ENCODE results near the gene TIFAB. TPM values are rescaled to one million over a fixed set of nuclear protein-coding genes. Genes with fewer than 3 reads are reported as not detected.
A peak's percentile ranks its signal among the peaks of the same experiment; 100 is the strongest.

Gene TIFAB
- total RNA-seq, 1 experiment from 2014 or later: not detected

DNA sequence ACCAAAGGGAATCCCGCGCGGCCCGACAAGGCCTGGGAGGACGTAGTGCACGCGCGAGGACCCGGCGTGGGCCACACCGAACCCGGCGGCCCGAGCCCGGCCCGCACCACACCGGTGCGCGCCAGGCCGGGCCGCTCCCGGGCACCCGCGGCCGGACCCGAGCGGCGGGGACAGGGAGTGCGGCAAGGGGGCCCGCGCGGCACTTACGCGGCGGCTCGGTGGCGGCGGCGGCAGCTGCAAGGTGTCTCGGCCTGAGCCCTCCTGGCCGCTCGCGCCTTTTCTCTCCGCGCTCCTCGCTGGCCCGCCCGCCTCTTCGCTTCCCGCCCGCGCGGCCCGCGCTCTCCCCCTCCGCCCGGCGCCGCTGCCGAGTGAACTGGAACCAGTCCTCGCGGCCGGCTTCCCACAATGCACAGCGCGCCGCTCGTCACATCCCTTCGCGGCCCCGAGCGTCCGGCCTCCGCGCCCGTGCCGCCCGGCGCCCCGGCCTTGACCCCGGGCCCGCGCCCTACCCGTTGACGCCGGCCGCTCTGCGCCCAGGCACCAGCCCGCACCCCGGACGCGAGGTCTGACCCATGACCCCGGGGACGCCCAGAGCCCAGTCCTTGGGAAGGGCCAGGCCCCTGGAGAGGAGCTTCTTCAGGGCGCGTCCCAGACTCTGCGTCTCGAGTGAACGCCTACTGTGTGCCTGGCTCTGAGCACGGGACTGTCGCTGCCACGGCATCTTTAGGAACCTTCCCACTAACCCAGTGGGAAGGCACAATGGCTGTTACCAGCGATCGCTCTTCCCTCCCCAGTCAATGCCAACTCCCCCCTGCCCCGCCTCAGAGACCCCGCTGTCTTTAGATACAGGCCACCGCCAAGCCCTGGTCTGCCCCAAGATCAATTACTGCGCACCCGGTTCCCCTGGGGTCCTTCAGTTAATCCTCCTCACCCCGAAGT, 53.0 kb downstream of the TIFAB start, which contains the start of gene MACROH2A1:
Gene MACROH2A1, minus strand, starts transcription at position 377 of the 939 bp plus-strand sequence. CDS start 10,138 bp downstream, outside the sequence.
- ChIA-PET POLR2A (ENCODE audit: unreplicated experiment) (no interaction called here), CTCF (no interaction called here)
- Histone ChIP-seq H3K79me2 (ENCODE audit: low read length) (peaks cover 46% of the 10 kb centered on the region), H3K4me1 (ENCODE audit: insufficient read depth, low read length) (peaks cover 23% of the 10 kb centered on the region), H3F3A (ENCODE audit: low read length, unreplicated experiment) (no peaks in the 10 kb centered on the region), H3K27me3 (ENCODE audit: low read length) (no peaks in the 10 kb centered on the region), H3K9ac (ENCODE audit: low read length) (peak within 1 kb of the TSS; percentile 98), H3K27ac (ENCODE audit: low read length) (peak within 1 kb of the TSS; percentile 77), H3K4me3 (ENCODE audit: low read length) (peak within 1 kb of the TSS; percentile 94), H3K36me3 (ENCODE audit: low read depth, low read length) (no peaks in the 10 kb centered on the region; the same call in 1 of the 2 replicates), H3K4me2 (ENCODE audit: low read length) (peak within 1 kb of the TSS; percentile 97), H4K20me1 (ENCODE audit: low read length) (peaks cover 39% of the 10 kb centered on the region), H3K9me3 (ENCODE audit: low read length) (no peaks in the 10 kb centered on the region), H2AFZ (ENCODE audit: low read length) (peak within 1 kb of the TSS; percentile 96), H3K9me2 (replicated peaks; ENCODE audit: low read length) (no peaks in the 10 kb centered on the region)
- DNase-seq: peak; percentile 69
- TF ChIP-seq EZH2 (IDR thresholded peaks at IDR 0.05; ENCODE audit: low read length, unreplicated experiment) (no peak), EZH2phosphoT487 (IDR thresholded peaks at IDR 0.05; ENCODE audit: borderline replicate concordance, low read length) (no peak)
- TF ChIP-seq, protein P1, sequence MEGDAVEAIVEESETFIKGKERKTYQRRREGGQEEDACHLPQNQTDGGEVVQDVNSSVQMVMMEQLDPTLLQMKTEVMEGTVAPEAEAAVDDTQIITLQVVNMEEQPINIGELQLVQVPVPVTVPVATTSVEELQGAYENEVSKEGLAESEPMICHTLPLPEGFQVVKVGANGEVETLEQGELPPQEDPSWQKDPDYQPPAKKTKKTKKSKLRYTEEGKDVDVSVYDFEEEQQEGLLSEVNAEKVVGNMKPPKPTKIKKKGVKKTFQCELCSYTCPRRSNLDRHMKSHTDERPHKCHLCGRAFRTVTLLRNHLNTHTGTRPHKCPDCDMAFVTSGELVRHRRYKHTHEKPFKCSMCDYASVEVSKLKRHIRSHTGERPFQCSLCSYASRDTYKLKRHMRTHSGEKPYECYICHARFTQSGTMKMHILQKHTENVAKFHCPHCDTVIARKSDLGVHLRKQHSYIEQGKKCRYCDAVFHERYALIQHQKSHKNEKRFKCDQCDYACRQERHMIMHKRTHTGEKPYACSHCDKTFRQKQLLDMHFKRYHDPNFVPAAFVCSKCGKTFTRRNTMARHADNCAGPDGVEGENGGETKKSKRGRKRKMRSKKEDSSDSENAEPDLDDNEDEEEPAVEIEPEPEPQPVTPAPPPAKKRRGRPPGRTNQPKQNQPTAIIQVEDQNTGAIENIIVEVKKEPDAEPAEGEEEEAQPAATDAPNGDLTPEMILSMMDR (conservative IDR thresholded peaks at IDR 0.05; ENCODE audit: low read depth, low read length): no peak
- intact Hi-C loops (cut with micrococcal nuclease): no loop called here
- ATAC-seq: peak; percentile 79
- BruUV-seq (replicated peaks): no TSS peak

GRCh38 chr5:135398160-135398854, 53.8 kb downstream of the TIFAB start:
- H2AFZ ChIP-seq (ENCODE audit: low read length): no peak overlapping the region

More at GRCh38 chr5:135398160-135398854, 53.8 kb downstream of the TIFAB start:
- Histone ChIP-seq H3K9me2 (replicated peaks; ENCODE audit: low read length) (no peaks in the 10 kb centered on the region), H3K36me3 (ENCODE audit: low read depth, low read length) (peaks cover 3% of the 10 kb centered on the region; the same call in 1 of the 2 replicates), H3K4me3 (ENCODE audit: low read length) (peak overlapping the region; percentile 94), H3K27me3 (ENCODE audit: low read length) (no peaks in the 10 kb centered on the region), H3K4me1 (ENCODE audit: insufficient read depth, low read length) (peaks cover 23% of the 10 kb centered on the region), H3K79me2 (ENCODE audit: low read length) (peaks cover 55% of the 10 kb centered on the region), H3K27ac (ENCODE audit: low read length) (peak overlapping the region; percentile 77), H3K4me2 (ENCODE audit: low read length) (peak overlapping the region; percentile 97), H3K9ac (ENCODE audit: low read length) (peak overlapping the region; percentile 98), H4K20me1 (ENCODE audit: low read length) (peaks cover 48% of the 10 kb centered on the region), H3F3A (ENCODE audit: low read length, unreplicated experiment) (no peaks in the 10 kb centered on the region), H3K9me3 (ENCODE audit: low read length) (no peaks in the 10 kb centered on the region)
- peak; percentile 65 for DNase-seq
- ChIA-PET POLR2A (ENCODE audit: unreplicated experiment) (no interaction called here), CTCF (interaction anchor here (0.6 kb wide), 1 partner anchor 1212 kb away, joined by 5 read pairs; no protein-coding TSS in a partner anchor)
- ATAC-seq: peak; percentile 59
- BruUV-seq (replicated peaks): no TSS peak
- intact Hi-C loops (cut with micrococcal nuclease): no loop called here
- TF ChIP-seq, protein P1 (conservative IDR thresholded peaks at IDR 0.05; ENCODE audit: low read depth, low read length): no peak
- TF ChIP-seq EZH2 (IDR thresholded peaks at IDR 0.05; ENCODE audit: low read length, unreplicated experiment) (no peak), EZH2phosphoT487 (IDR thresholded peaks at IDR 0.05; ENCODE audit: borderline replicate concordance, low read length) (no peak)

Other genes with a start within 250 kb of the TIFAB start
- 388 and 455 TPM in 2 replicates for gene MACROH2A1, start 53.1 kb downstream of the TIFAB start, total RNA-seq (2014; rRNA removed)
- not detected in 2 replicates for gene DCANP1, start 5.0 kb downstream of the TIFAB start, total RNA-seq (2014; rRNA removed)
- gene NEUROG1, start 83.6 kb upstream of the TIFAB start, total RNA-seq (2014; rRNA removed): not detected in 2 replicates
- gene CXCL14, start 126.6 kb upstream of the TIFAB start, total RNA-seq (2014; rRNA removed): not detected in 2 replicates